PC-9 (cell line): ENCODE measurements around the gene HPCAL1. TPM values are rescaled to one million over a fixed set of nuclear protein-coding genes. Genes with fewer than 3 reads are reported as not detected.
A peak's percentile ranks its signal among the peaks of the same experiment; 100 is the strongest.

ENCODE experiments used
- BruUV-seq: library from RNA; stranded (reverse); fragments of 400-500 nt; replicated peaks from 2 replicates; lab custom pipeline; 2021; lab: Mats Ljungman, UMichigan
- CTCF ChIA-PET: fragments of 300-600 bp; sonication (Branson Sonifier 250); formaldehyde crosslinking; loops from one replicate; lab custom pipeline; 2022; ENCODE audit warnings: antibody characterized with exemption; lab: Charles Lee
- POLR2A ChIA-PET: fragments of 300-600 bp; sonication (Branson Sonifier 250); formaldehyde crosslinking; loops from one replicate; lab custom pipeline; 2022; ENCODE audit warnings: antibody characterized with exemption; ENCODE audit not compliant: unreplicated experiment; lab: Charles Lee
- DNase-seq, 2 experiments: peaks; one replicate each; pipeline versions ENCODE4 v3.0.0 to v3.0.0-alpha.2; 2015 to 2022; ENCODE audit warnings: mixed read lengths in 1 of 2
- H2AFZ ChIP-seq: fragments of 200-600 bp; sonication (generic); 2 replicates; pipeline ENCODE4 v1.8.1; 2017; ENCODE audit warnings: antibody characterized with exemption
- H3F3A ChIP-seq: fragments of 200-600 bp; sonication (generic); 2 replicates; pipeline ENCODE4 v1.8.1; 2017; ENCODE audit warnings: antibody characterized with exemption, mild to moderate bottlenecking, low read depth; ENCODE audit not compliant: insufficient read depth
- H3K27ac ChIP-seq: fragments of 200-600 bp; sonication (generic); 2 replicates; pipeline ENCODE4 v1.6.1; 2016; ENCODE audit warnings: mixed run types
- H3K27me3 ChIP-seq: fragments of 200-600 bp; sonication (generic); 2 replicates; pipeline ENCODE4 v1.6.1; 2016; ENCODE audit warnings: low read depth, mixed run types; ENCODE audit not compliant: insufficient read depth
- H3K36me3 ChIP-seq: fragments of 200-600 bp; sonication (generic); 2 replicates; pipeline ENCODE4 v1.6.1; 2016; ENCODE audit warnings: low read depth, mixed run types
- H3K4me1 ChIP-seq: fragments of 200-600 bp; sonication (generic); replicated peaks from 2 replicates; pipeline ENCODE4 v1.6.1; 2016; ENCODE audit warnings: mixed run types; ENCODE audit not compliant: insufficient read depth
- H3K4me2 ChIP-seq: fragments of 200-600 bp; sonication (generic); 2 replicates; pipeline ENCODE4 v1.6.1; 2017; ENCODE audit warnings: mixed run types
- H3K4me3 ChIP-seq: fragments of 200-600 bp; sonication (generic); 2 replicates; pipeline ENCODE4 v1.6.1; 2016; ENCODE audit warnings: mixed run types
- H3K79me2 ChIP-seq: fragments of 200-600 bp; sonication (generic); 2 replicates; pipeline ENCODE4 v1.6.1; 2017; ENCODE audit warnings: low read depth, mixed run types
- H3K9me2 ChIP-seq: fragments of 200-600 bp; sonication (generic); 2 replicates; pipeline ENCODE4 v1.8.1; 2017; ENCODE audit warnings: mild to moderate bottlenecking; ENCODE audit not compliant: insufficient read depth
- H3K9me3 ChIP-seq: fragments of 200-600 bp; sonication (generic); 2 replicates; pipeline ENCODE4 v1.8.1; 2016; ENCODE audit warnings: low read depth; ENCODE audit not compliant: insufficient read depth
- H4K20me1 ChIP-seq: fragments of 200-600 bp; sonication (generic); 2 replicates; pipeline ENCODE4 v1.8.1; 2017; ENCODE audit not compliant: insufficient read depth
- CTCF ChIP-seq: fragments of 200-600 bp; sonication (generic); conservative IDR thresholded peaks from 2 replicates; pipeline ENCODE4 v1.6.1; 2017; ENCODE audit warnings: mixed run types, antibody characterized with exemption, mild to moderate bottlenecking, moderate library complexity
- EZH2 ChIP-seq: fragments of 200-600 bp; sonication (generic); IDR thresholded peaks from 2 replicates; pipeline ENCODE4 v1.8.0; 2017; ENCODE audit warnings: antibody characterized with exemption, low read depth
- intact Hi-C: fragments of 100-400 bp; cut with micrococcal nuclease; formaldehyde crosslinking; loops from one replicate; pipeline ENCODE4 v1.10.0; 2022; ENCODE audit not compliant: unreplicated experiment
- total RNA-seq: library from RNA; stranded (reverse); gene quantifications from 2 replicates; pipeline ENCODE4 v1.2.3, GENCODE V29; 2021

HPCAL1 gene
- total RNA-seq, 1 experiment from 2014 or later = 105 TPM

- no peak overlapping the region for H3K4me2 ChIP-seq
- H3K27me3 ChIP-seq = no peaks in the 10 kb centered on the region
- H3K4me1 ChIP-seq = peaks cover 13% of the 10 kb centered on the region
- peaks cover 48% of the 10 kb centered on the region for H3F3A ChIP-seq
- no peaks in the 10 kb centered on the region for H3K9me3 ChIP-seq
- H3K79me2 ChIP-seq = peaks cover 97% of the 10 kb centered on the region
- 0 out of 2 replicates have a peak, but pooled peaks cover 8% of the 10 kb centered on the region for H3K36me3 ChIP-seq
- DNase-seq = peak in 1 of 2 experiments; percentile 31
- no peak overlapping the region for H2AFZ ChIP-seq
- TF ChIP-seq EZH2 (no peak), CTCF (no peak)
- peaks cover 79% of the 10 kb centered on the region for H4K20me1 ChIP-seq
- no TSS peak for BruUV-seq
- ChIA-PET POLR2A (no interaction called here), CTCF (no interaction called here)
- no peaks in the 10 kb centered on the region for H3K9me2 ChIP-seq
- H3K27ac ChIP-seq = no peak overlapping the region; the same call in 1 of the 2 replicates
- intact Hi-C loops = no loop called here
- no peak overlapping the region for H3K4me3 ChIP-seq
These were observed 57.8 kb downstream of the HPCAL1 start for GRCh38 chr2:10360460-10360849.

- ChIA-PET POLR2A (interaction anchor here (0.6 kb wide), 2 partner anchors 42 to 1389 kb away, joined by 5 read pairs; no protein-coding TSS in a partner anchor), CTCF (interaction anchor here (0.7 kb wide), 1 partner anchor 33 kb away, joined by 6 read pairs; no protein-coding TSS in a partner anchor)
- Histone ChIP-seq H2AFZ (no peak overlapping the region), H3K4me3 (no peak overlapping the region), H3K4me2 (no peak overlapping the region), H3K4me1 (peaks cover 8% of the 10 kb centered on the region; the same call in 1 of the 2 replicates), H3K27me3 (no peaks in the 10 kb centered on the region), H3K36me3 (0 out of 2 replicates have a peak, but pooled peaks cover 8% of the 10 kb centered on the region), H3K79me2 (peaks cover 96% of the 10 kb centered on the region), H3K9me2 (no peaks in the 10 kb centered on the region), H3F3A (peaks cover 46% of the 10 kb centered on the region; the same call in 1 of the 2 replicates), H4K20me1 (peaks cover 79% of the 10 kb centered on the region), H3K9me3 (no peaks in the 10 kb centered on the region), H3K27ac (no peak overlapping the region; the same call in 1 of the 2 replicates)
- DNase-seq = no peak
- intact Hi-C loops = no loop called here
- no peak for TF ChIP-seq EZH2
- no peak for TF ChIP-seq CTCF
- BruUV-seq = no TSS peak
These were observed 58.3 kb downstream of the HPCAL1 start for GRCh38 chr2:10360850-10361588.

- Histone ChIP-seq H3K36me3 (0 out of 2 replicates have a peak, but pooled peaks cover 8% of the 10 kb centered on the region), H4K20me1 (peaks cover 79% of the 10 kb centered on the region), H3K4me2 (no peak overlapping the region), H3K4me1 (no peaks in the 10 kb centered on the region), H3K79me2 (peaks cover 95% of the 10 kb centered on the region), H2AFZ (no peak overlapping the region), H3F3A (peaks cover 45% of the 10 kb centered on the region; the same call in 1 of the 2 replicates), H3K4me3 (no peak overlapping the region), H3K9me3 (no peaks in the 10 kb centered on the region), H3K9me2 (no peaks in the 10 kb centered on the region), H3K27me3 (no peaks in the 10 kb centered on the region), H3K27ac (no peak overlapping the region)
- intact Hi-C loops = no loop called here
- TF ChIP-seq EZH2 (no peak), CTCF (no peak)
- POLR2A ChIA-PET = no interaction called here
- no TSS peak for BruUV-seq
- CTCF ChIA-PET = interaction anchor here (0.7 kb wide), 1 partner anchor 32 kb away, joined by 6 read pairs; no protein-coding TSS in a partner anchor
- DNase-seq = no peak
These were observed 59.6 kb downstream of the HPCAL1 start for GRCh38 chr2:10362096-10362897.
